ENCODE measurements around the gene FRAS1.

The FRAS1 gene

GRCh38 chr4:78138252-78138651 lies 81.1 kb downstream of the FRAS1 start:
- H3K36me3 ChIP-seq (ENCODE audit: control insufficient read depth, insufficient read depth, low read length), result no peaks in the 10 kb centered on the region
- H3K27ac ChIP-seq (ENCODE audit: low read depth, low read length), result no peak overlapping the region
- no peaks in the 10 kb centered on the region for H3K27me3 ChIP-seq (ENCODE audit: control insufficient read depth, insufficient read depth, low read length)
- no peaks in the 10 kb centered on the region for H3K4me1 ChIP-seq (ENCODE audit: control insufficient read depth, insufficient read depth, low read length)
- no peak overlapping the region for H3K4me3 ChIP-seq (ENCODE audit: low read length)
- H3K9ac ChIP-seq (ENCODE audit: low read length), result no peak overlapping the region

- Histone ChIP-seq H3K36me3 (ENCODE audit: control insufficient read depth, insufficient read depth, low read length) (no peaks in the 10 kb centered on the region), H3K4me1 (ENCODE audit: control insufficient read depth, insufficient read depth, low read length) (no peaks in the 10 kb centered on the region), H3K27me3 (ENCODE audit: control insufficient read depth, insufficient read depth, low read length) (no peaks in the 10 kb centered on the region), H3K9ac (ENCODE audit: low read length) (no peak overlapping the region), H3K4me3 (ENCODE audit: low read length) (no peak overlapping the region), H3K27ac (ENCODE audit: low read depth, low read length) (no peak overlapping the region)
Observed at GRCh38 chr4:78143634-78144033, 86.5 kb downstream of the FRAS1 start.

- Histone ChIP-seq H3K4me3 (ENCODE audit: low read length) (no peak overlapping the region), H3K36me3 (ENCODE audit: control insufficient read depth, insufficient read depth, low read length) (no peaks in the 10 kb centered on the region), H3K27ac (ENCODE audit: low read depth, low read length) (no peak overlapping the region), H3K4me1 (ENCODE audit: control insufficient read depth, insufficient read depth, low read length) (no peaks in the 10 kb centered on the region), H3K27me3 (ENCODE audit: control insufficient read depth, insufficient read depth, low read length) (no peaks in the 10 kb centered on the region), H3K9ac (ENCODE audit: low read length) (no peak overlapping the region)
Observed at GRCh38 chr4:78145008-78145407, 87.9 kb downstream of the FRAS1 start.

GRCh38 chr4:78145622-78146021 lies 88.5 kb downstream of the FRAS1 start:
- Histone ChIP-seq H3K27me3 (ENCODE audit: control insufficient read depth, insufficient read depth, low read length) (no peaks in the 10 kb centered on the region), H3K27ac (ENCODE audit: low read depth, low read length) (no peak overlapping the region), H3K4me3 (ENCODE audit: low read length) (no peak overlapping the region), H3K36me3 (ENCODE audit: control insufficient read depth, insufficient read depth, low read length) (no peaks in the 10 kb centered on the region), H3K4me1 (ENCODE audit: control insufficient read depth, insufficient read depth, low read length) (no peaks in the 10 kb centered on the region), H3K9ac (ENCODE audit: low read length) (no peak overlapping the region)

- H3K4me3 ChIP-seq (ENCODE audit: low read length), result no peak overlapping the region
- H3K4me1 ChIP-seq (ENCODE audit: control insufficient read depth, insufficient read depth, low read length), result no peaks in the 10 kb centered on the region
- H3K27ac ChIP-seq (ENCODE audit: low read depth, low read length), result no peak overlapping the region
- no peaks in the 10 kb centered on the region for H3K27me3 ChIP-seq (ENCODE audit: control insufficient read depth, insufficient read depth, low read length)
- H3K9ac ChIP-seq (ENCODE audit: low read length), result no peak overlapping the region
- H3K36me3 ChIP-seq (ENCODE audit: control insufficient read depth, insufficient read depth, low read length), result no peaks in the 10 kb centered on the region
Observed at GRCh38 chr4:78149751-78150542, 92.8 kb downstream of the FRAS1 start.

GRCh38 chr4:78150543-78150864 lies 93.4 kb downstream of the FRAS1 start:
- Histone ChIP-seq H3K27ac (ENCODE audit: low read depth, low read length) (no peak overlapping the region), H3K9ac (ENCODE audit: low read length) (no peak overlapping the region), H3K36me3 (ENCODE audit: control insufficient read depth, insufficient read depth, low read length) (no peaks in the 10 kb centered on the region), H3K4me1 (ENCODE audit: control insufficient read depth, insufficient read depth, low read length) (no peaks in the 10 kb centered on the region), H3K27me3 (ENCODE audit: control insufficient read depth, insufficient read depth, low read length) (no peaks in the 10 kb centered on the region), H3K4me3 (ENCODE audit: low read length) (no peak overlapping the region)

GRCh38 chr4:78152795-78153194 lies 95.7 kb downstream of the FRAS1 start:
- H3K4me1 ChIP-seq (ENCODE audit: control insufficient read depth, insufficient read depth, low read length), result no peaks in the 10 kb centered on the region
- no peak overlapping the region for H3K27ac ChIP-seq (ENCODE audit: low read depth, low read length)
- no peaks in the 10 kb centered on the region for H3K27me3 ChIP-seq (ENCODE audit: control insufficient read depth, insufficient read depth, low read length)
- H3K9ac ChIP-seq (ENCODE audit: low read length), result no peak overlapping the region
- no peak overlapping the region for H3K4me3 ChIP-seq (ENCODE audit: low read length)
- no peaks in the 10 kb centered on the region for H3K36me3 ChIP-seq (ENCODE audit: control insufficient read depth, insufficient read depth, low read length)

GRCh38 chr4:78154972-78155590 lies 98.0 kb downstream of the FRAS1 start:
- H3K36me3 ChIP-seq (ENCODE audit: control insufficient read depth, insufficient read depth, low read length), result no peaks in the 10 kb centered on the region
- no peak overlapping the region for H3K27ac ChIP-seq (ENCODE audit: low read depth, low read length)
- H3K4me3 ChIP-seq (ENCODE audit: low read length), result no peak overlapping the region
- H3K27me3 ChIP-seq (ENCODE audit: control insufficient read depth, insufficient read depth, low read length), result no peaks in the 10 kb centered on the region
- H3K9ac ChIP-seq (ENCODE audit: low read length), result no peak overlapping the region
- no peaks in the 10 kb centered on the region for H3K4me1 ChIP-seq (ENCODE audit: control insufficient read depth, insufficient read depth, low read length)

- H3K27ac ChIP-seq (ENCODE audit: low read depth, low read length), result no peak overlapping the region
- no peaks in the 10 kb centered on the region for H3K36me3 ChIP-seq (ENCODE audit: control insufficient read depth, insufficient read depth, low read length)
- H3K4me3 ChIP-seq (ENCODE audit: low read length), result no peak overlapping the region
- H3K9ac ChIP-seq (ENCODE audit: low read length), result no peak overlapping the region
- no peaks in the 10 kb centered on the region for H3K4me1 ChIP-seq (ENCODE audit: control insufficient read depth, insufficient read depth, low read length)
- no peaks in the 10 kb centered on the region for H3K27me3 ChIP-seq (ENCODE audit: control insufficient read depth, insufficient read depth, low read length)
Observed at GRCh38 chr4:78155616-78156105, 98.5 kb downstream of the FRAS1 start.

GRCh38 chr4:78156520-78156919 lies 99.4 kb downstream of the FRAS1 start:
- Histone ChIP-seq H3K9ac (ENCODE audit: low read length) (no peak overlapping the region), H3K4me1 (ENCODE audit: control insufficient read depth, insufficient read depth, low read length) (no peaks in the 10 kb centered on the region), H3K36me3 (ENCODE audit: control insufficient read depth, insufficient read depth, low read length) (no peaks in the 10 kb centered on the region), H3K4me3 (ENCODE audit: low read length) (no peak overlapping the region), H3K27me3 (ENCODE audit: control insufficient read depth, insufficient read depth, low read length) (no peaks in the 10 kb centered on the region), H3K27ac (ENCODE audit: low read depth, low read length) (no peak overlapping the region)

- no peak overlapping the region for H3K4me3 ChIP-seq (ENCODE audit: low read length)
- H3K27me3 ChIP-seq (ENCODE audit: control insufficient read depth, insufficient read depth, low read length), result no peaks in the 10 kb centered on the region
- H3K36me3 ChIP-seq (ENCODE audit: control insufficient read depth, insufficient read depth, low read length), result no peaks in the 10 kb centered on the region
- no peak overlapping the region for H3K27ac ChIP-seq (ENCODE audit: low read depth, low read length)
- no peak overlapping the region for H3K9ac ChIP-seq (ENCODE audit: low read length)
- H3K4me1 ChIP-seq (ENCODE audit: control insufficient read depth, insufficient read depth, low read length), result no peaks in the 10 kb centered on the region
Observed at GRCh38 chr4:78162342-78162741, 105.2 kb downstream of the FRAS1 start.

- Histone ChIP-seq H3K36me3 (ENCODE audit: control insufficient read depth, insufficient read depth, low read length) (no peaks in the 10 kb centered on the region), H3K4me1 (ENCODE audit: control insufficient read depth, insufficient read depth, low read length) (no peaks in the 10 kb centered on the region), H3K9ac (ENCODE audit: low read length) (no peak overlapping the region), H3K4me3 (ENCODE audit: low read length) (no peak overlapping the region), H3K27ac (ENCODE audit: low read depth, low read length) (no peak overlapping the region), H3K27me3 (ENCODE audit: control insufficient read depth, insufficient read depth, low read length) (no peaks in the 10 kb centered on the region)
Observed at GRCh38 chr4:78162821-78163220, 105.7 kb downstream of the FRAS1 start.

- H3K36me3 ChIP-seq (ENCODE audit: control insufficient read depth, insufficient read depth, low read length), result no peaks in the 10 kb centered on the region
- H3K9ac ChIP-seq (ENCODE audit: low read length), result no peak overlapping the region
- no peak overlapping the region for H3K27ac ChIP-seq (ENCODE audit: low read depth, low read length)
- H3K27me3 ChIP-seq (ENCODE audit: control insufficient read depth, insufficient read depth, low read length), result no peaks in the 10 kb centered on the region
- H3K4me1 ChIP-seq (ENCODE audit: control insufficient read depth, insufficient read depth, low read length), result no peaks in the 10 kb centered on the region
- no peak overlapping the region for H3K4me3 ChIP-seq (ENCODE audit: low read length)
Observed at GRCh38 chr4:78165758-78166157, 108.6 kb downstream of the FRAS1 start.
